A172 (cell line): ENCODE data around the gene NIM1K. TPM values are rescaled to one million over a fixed set of nuclear protein-coding genes. Genes with fewer than 3 reads are reported as not detected.
"Not testable (repeated sequence)": the region's sequence is repeated elsewhere in the genome, so short reads cannot be mapped to it uniquely, and the experiment has no call there.

ENCODE experiments used
- DNase-seq: peaks from one replicate; pipeline ENCODE4 v3.0.0-alpha.2; 2015; ENCODE audit warnings: low spot score
- total RNA-seq: library from RNA; depleted of rRNA; stranded (reverse); fragments of >200 nt; shearing (Covaris generic); gene quantifications from 2 replicates; pipeline ENCODE4 v1.2.3, GENCODE V29; 2014

NIM1K gene
- total RNA-seq, 1 experiment from 2014 or later: not detected

DNA sequence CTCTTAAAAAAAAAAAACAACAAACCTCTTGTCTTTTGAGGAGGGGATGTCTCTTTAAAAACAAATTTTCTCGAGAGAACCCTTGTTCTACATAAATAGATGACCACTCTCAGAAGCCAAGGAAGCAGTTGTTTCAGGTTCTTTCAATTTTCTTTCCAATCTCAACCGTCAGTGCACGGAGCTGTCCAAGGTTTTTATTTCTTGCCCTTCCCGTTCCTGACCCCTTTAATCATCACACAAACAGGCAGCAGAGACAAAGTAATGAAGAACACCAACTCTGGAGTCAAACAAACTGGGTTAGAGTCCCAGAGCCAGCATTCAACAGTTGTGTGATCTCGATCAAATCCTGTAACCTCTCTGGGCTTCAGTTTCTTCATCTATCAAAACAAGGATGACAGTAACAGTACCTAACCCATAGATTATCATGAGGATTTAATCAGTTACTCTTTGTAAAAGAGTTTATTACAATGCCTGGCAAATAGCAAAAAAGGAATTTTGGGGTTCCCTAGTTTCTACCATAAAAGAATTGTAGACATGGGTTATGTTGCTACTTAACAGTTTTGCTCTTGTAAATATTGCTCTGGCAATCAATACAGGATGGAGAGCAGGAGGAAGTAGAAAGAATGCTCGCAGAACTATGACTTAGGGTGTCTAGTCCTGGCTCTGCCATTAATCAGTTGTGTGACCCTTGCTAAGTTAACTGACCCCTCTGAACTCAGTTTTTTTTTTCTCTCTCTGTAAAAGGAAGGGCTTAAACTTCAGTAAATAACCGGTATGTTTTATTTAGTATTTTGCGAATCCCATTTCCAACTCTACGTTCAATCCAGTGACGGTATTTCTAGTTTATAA is 1.0 kb upstream of the NIM1K start:
- DNase-seq: peak; percentile 29

DNA sequence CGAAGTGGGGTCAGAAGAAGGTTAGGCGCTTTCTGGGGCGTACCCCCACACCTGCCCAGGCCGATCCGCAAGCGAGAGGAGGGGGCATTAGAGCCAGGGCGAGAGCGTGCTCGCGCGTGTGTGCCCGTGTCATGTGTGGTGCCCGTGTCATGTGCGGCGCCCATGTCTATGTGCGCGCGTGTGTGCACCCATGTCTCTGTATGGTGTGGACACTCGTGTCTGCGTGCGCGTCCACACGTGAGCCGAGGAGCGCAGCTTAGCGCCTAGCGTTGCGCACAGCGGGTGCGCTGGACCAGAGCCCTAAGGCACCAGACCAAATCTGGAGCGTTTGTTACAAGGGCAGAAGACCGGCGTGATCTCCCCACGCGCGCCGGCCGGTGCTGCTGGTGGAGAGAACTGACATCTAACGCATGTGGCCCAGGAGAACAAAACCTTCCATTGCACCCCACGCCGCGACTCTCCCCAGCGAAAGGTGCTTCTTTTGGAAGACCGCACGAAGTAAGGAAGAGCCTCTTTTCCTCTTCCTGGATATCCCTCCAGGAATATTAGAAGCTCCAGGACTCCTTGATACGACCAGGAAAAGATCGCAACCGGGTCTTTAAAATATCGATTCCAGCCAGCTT is 644 bp downstream of the NIM1K start:
- DNase-seq: no peak

DNA sequence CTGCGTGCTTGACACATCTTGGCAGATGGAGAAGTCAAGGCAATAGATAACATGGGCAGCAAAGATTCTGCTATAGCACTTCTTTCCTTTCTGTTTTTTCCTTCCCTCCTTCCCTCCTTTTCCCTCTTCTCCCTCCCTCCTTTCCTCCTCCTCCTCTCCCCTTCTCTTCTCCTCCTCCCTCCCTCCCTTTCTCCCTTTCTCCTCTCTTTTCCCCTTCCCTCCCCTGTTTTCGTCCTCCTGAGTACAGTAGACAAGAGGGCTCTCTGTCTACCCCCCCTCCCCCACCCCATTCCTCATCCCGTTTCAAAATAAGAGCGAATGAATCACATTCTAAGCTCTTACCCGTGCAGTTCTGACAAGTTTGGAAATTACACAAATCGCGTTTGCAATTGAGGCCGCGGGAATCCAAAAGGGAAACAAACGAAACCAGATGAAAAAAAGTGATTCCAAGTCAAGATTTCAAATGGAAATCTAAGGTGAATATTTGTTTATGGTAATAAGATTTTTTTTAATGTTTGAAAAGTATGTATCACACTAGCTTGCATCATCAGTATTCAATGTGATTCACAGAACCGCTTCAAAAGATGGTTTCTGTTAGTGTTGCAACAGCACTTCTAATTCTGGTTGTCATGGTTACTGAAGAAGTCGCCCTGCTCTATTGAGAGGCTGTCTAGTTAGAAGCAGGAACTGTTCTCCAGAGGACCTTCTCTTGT is 1.3 kb downstream of the NIM1K start:
- DNase-seq: peak; percentile 68

DNA sequence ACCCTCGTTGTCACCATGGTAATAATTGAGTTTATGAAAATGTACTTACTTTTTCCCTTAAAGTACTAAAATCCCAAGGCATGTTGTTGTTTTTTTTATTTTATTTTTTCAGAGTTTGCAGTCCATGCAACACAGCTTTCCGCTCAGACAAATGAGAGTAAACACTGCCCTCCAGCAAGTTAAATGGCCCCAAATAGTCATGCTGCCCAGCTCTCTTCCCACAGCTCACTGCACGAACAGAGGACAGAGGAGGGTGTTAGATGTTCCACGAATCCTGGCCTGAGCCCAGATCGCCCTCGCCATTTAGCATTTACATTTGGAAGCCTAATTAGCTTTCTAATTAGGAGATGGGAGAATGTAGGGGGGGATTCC is 1.9 kb downstream of the NIM1K start:
- no peak for DNase-seq

DNA sequence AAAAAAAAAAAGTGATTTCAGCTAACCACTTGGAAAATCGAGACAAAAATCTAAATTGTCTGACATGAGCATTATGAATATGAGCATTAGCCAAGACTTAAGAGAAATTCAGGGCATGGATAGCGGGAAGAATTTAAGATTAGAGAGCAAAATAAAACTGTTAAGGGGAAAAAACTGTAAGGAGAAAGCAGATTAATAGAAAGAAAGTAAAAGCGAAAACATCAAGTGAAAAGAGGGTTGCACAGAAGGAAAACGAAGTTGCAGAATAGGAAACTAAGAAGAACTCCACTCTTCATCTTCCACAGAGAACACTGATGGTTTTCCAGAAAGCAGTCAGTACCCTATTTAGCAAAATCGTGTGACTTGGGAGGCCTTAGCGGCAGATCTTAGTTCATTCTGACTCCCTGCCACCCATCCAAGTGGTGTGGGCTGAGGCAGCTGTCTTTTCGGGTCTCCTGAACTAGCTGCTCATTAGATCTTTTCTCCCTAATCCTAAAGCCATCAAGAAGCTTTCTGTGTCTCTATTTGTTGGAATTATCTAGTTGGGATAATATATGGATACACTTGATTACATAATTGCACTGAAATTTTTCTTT is 3.7 kb downstream of the NIM1K start:
- DNase-seq: no peak

DNA sequence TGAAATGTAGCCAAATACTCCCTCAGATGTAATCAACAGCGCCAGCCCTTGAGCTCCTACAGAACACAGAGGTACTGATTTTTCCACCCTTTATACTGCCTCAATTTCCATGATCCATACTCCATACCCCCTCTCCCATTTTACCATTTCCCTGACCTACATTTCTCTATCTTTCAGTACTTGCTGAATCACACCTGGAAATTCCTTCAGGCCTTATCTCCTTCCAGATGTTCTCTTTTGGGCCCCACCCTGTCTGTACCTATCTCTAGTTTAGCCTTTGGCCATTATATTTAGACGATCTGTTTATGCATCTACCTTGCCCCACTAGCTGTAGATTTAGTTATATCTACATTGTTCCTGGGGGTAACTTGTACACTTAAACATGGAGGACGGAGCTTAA is 5.5 kb downstream of the NIM1K start:
- no peak for DNase-seq

DNA sequence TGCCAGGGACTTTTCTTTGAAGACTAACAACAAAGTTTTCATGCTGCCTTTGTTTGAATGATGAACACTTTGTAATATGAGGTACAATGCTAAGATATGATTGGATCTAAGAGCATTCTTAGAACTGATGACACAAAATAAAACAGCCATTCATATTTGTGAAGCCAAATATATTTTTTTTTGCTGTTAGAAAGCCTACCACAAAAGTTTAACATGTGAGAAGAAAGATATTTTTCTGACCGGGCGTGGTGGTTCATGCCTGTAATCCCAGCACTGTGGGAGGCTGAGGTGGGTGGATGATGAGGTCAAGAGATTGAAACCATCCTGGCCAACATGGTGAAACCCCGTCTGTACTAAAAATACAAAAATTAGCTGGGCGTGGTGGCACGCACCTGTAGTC is 9.4 kb downstream of the NIM1K start:
- DNase-seq: not testable (repeated sequence)

DNA sequence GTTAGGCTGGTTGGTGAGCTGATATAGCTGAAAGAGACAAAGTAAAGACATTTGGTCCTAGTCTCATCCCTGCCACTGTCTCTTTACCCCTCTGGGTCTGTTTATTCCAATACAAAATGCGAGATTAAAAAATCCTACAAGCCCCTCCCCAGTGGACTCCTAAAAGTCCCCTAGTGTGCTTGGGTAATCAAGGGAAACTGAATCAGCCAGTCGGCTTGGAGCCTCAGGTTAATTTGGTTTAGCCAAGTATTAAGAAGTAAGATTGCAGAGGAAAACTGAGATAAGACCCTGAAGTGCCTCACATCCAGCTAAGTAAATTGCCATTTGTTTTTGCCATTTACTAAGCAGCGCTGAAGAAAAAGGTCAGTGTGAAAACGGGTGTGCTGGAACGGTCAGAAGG is 10.4 kb downstream of the NIM1K start:
- DNase-seq: no peak

DNA sequence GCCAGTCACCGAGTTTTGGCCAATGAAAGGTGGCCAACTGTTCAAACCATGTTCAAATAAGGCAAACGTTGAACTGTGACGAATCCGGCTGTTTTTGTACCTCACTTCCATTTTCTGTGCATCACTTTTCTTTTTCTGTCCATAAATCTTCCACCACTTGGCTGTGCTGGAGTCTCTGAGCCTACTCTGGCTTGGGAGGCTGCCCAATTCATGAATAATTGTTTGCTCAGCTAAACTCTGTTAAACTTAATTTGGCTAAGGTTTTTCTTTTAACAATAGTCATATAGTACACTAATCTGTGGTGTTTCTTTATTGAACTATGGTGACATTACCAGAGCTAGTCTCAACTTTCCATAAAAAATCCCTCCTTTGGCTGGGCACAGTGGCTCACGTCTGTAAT is 11.3 kb downstream of the NIM1K start:
- peak; percentile 16 for DNase-seq

DNA sequence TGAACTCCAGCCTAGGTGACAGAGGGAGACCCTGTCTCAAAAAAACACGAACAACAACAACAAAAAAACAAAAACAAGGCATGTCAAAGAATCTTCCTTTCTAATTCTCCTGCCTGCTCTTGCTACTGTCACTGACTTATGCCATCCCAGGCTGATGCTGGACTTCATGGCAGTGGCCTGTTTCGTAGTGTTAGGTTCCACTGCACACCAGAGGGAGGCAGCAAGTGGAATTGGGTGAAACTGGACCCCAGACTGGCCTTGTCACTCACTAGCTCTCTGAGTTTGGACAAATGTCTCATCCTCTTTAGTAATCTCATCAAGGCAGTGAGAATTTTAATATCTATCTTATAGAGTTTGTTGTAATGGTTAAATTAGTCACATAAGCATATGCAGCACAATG is 12.9 kb downstream of the NIM1K start:
- DNase-seq: no peak

DNA sequence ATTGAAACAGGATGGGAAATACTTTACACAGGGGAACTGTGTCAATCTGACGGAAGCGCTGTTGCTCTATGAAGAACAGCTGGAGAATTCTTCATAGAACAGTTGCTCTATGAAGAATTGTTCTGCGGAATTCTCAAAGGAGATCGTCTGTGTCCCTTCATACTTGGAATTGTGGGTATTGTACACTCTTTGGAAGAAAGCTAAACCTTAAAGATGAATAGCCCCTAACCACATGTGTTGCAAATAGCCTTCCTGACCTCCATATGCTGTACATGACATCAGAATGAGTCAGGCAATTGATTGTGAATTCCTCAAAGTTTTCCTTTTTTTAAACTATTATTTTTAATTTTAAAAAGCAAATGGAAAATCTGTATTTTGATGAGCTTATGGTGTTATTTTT is 15.6 kb downstream of the NIM1K start:
- no peak for DNase-seq

DNA sequence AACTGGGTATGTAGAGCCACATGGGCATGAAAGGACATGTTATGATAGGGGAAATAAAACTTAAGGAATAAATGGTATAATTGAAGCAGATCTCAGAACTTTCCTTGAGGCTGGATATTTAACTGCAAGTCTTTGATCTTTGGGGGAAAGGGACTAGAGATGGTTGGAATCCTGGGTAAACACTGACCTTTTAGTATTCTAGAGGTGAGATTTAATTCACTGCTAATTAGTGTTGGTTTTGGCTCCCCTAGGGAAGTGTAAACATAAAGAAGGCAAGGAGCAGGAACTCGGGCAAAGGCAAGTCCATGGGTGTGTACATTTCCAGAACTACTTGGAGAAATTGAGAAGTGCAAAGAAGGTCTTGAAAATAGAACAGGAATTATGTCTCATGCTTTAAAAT is 16.6 kb downstream of the NIM1K start:
- DNase-seq: no peak

DNA sequence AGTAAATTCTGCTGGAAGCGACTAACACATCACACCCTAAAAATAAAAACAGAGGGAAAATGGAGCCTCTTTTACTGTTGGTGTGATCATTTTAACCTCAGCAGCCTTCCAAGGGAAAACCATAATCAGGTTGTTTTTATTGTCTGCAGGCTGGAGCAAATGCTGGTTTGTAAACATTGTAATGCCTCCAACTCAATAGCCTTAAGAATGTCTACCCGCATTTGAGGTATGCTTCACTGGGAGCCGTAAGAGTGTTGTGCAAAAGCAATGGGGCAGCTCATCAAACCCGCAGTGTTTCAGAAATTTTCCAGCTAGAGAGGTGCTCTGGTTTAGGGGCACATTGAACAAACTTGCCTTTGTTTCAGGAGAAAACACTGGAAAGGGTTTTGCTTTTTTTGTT is 17.0 kb downstream of the NIM1K start:
- no peak for DNase-seq

DNA sequence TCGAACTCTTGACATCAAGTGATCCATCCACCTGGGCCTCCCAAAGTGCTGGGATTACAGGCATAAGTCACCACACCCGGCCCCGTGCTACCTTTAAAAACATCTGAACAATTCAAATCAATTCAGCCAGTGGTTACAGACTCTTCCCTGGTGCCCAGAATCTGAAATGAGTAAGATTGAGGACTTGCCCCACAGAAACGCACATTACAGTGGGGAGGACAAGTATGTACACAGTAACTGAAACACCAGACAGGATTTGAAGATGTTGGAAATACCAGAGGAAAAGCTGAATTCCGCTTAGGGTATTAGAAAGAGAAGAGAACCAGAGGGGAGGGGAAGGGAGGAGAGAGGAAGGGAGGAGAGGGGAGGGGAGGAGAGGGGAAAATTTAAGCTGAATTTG is 17.8 kb downstream of the NIM1K start:
- DNase-seq: no peak

DNA sequence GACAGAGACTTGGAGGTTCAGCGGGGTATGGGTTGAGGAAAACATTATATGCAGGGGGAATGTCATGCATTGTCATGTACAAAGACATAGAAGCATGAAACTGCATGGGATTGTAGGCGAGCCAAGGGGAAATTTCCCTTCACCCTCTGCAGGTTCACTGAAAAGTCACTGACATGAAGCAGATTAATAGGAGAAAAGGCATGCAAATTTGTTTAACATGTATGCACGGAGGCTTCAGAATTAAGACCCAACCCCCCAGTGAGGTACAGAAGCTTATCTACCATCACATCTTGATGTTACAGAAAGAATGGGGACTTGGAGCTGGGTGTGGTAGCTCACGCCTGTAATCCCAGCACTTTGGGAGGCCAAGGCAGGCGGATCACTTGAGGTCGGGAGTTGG is 18.5 kb downstream of the NIM1K start:
- no peak for DNase-seq

DNA sequence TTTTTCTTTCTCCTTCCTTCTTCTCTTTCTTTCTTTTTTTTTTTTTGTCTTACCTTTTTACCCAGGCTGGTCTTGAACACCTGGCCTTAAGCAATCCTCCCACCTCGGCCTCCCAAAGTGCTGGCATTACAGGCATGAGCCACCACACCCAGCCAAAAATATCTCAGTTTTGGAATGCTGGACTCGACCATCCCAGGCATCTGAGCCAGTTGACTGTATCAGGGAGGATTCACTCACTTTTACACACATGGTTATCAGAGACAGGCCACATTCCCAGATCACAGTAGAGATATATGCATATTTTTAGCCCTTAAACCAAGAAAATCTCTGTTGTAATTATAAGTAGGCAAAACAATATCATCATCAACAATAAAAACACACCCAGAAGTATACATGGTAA is 21.9 kb downstream of the NIM1K start:
- DNase-seq: no peak

DNA sequence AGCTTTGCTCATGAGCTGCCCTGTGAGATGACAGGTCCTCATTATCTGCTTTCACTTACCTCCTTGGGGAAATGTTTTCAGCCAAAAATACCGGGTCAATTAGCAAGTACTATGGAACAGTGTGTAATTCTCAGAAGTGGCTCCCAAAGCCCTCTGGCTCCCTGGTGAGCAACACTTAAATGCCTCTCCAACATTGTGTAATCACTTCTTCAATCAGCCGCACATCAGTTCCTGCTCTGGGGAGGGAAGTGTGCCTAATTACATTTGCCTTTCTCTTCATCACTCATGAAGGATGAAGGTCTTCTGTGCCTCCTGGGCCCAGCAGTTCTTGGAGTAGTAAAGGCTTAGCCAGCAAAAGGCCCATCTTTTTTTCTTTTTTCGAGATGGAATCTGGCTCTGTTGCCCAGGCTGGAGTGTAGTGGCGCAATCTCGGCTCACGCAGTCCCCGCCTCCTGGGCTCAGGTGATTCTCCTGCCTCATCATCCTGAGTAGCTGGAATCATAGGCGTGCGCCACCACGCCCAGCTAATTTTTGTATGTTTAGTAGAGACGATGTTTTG is 23.1 kb downstream of the NIM1K start:
- DNase-seq: no peak

DNA sequence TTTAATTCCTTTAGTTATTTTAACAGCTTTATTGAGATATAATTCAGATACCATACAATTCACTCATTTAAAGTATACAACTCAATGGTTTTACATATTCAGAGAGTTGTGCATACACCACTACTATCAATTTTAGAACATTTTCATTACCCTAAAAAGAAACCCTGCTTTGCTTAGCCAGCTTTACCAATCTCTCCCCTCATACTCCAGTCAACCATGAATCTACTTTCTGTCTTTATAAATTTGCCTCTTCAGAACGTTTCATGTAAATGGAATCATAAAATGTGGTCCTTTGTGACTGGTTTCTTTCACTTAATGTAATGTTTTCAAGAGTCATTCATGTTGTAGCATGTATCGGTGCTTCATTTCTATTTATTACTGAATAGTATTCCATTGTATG is 24.9 kb downstream of the NIM1K start:
- no peak for DNase-seq

DNA sequence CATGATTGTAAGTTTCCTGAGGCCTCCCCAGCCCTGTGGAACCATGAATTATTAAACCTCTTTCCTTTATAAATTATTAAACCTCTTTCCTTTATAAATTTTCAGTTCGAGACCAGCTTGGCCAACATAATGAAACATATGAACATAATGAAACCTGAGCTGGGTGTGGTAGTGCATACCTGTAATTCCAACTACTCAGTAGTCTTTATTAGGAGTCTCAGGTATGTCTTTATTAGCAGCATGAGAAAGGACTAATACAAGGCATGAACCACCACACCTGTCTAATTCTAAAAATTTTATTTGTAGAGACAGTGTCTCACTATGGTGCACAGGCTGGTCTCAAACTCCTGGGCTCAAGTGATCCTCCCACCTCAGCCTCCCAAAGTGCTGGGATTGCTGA is 27.1 kb downstream of the NIM1K start:
- no peak for DNase-seq

DNA sequence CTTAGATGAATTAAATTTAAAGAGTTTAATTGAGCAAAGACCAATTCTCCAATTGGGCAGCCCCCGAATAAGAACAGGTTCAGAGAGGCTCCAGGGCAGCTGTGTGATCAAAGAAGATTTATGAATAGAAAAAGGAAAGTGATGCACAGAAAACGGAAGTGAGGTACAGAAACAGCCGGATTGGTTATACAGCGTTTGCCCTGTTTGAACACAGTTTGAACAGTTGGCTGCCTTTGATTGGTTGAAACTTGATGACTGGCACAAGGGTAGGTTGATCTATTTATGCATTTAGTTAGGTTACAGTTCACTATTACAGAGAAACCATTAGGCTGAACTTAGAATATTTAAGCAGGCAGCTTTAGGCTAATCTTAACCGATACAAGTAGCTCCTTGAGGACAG is 29.5 kb downstream of the NIM1K start:
- DNase-seq: no peak

DNA sequence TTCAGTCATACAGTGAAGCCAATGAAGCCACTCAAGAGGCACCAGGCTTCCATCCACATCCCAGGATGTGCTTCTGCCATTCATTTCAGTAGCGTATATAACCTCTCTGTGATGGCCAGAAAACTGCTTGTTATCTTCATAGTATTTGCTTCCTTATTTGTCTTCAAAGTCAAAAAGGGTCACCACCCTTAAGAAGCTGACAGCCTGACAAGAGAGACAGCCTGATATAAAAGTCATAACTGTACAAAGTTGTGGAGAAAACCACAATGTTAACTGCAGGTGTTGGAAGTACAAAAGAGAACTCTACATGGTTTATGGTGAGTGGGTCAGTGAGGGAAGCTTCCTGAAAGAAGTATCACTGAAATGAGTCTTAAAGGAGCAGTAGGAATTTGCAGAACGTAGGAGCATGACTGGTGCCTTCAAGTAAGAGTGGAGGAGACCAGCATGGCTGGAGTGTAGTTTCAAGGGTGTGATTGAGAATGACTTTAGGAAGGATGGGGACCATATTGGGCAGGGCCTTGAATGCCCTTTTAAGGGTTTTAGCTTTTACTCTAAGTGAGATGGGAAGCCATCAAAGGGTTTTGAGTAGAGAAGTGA is 33.7 kb downstream of the NIM1K start:
- DNase-seq: no peak

DNA sequence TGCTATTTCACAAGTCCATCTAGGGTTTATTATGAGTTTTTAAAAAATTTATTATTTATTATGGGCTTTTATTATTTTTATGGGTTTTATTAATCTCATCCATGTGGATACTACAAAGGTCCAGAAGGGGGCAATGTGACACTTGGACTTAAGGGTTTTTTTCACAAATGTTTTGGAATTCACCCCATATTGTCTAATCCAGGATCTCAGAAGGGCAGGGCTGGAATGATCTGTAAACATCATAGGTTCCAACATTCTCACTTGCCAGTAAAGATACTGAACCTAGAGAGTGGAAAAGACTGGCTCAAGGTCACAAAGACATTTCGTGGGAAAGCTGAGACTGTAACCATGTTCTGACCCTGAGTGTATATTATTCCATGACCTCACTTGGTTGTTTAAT is 35.6 kb downstream of the NIM1K start:
- DNase-seq: peak; percentile 40
